SH-SY5Y (cell line): ENCODE data around the gene HNRNPU.

Experiments used
- GATA2 ChIP-seq: IDR thresholded peaks from 2 replicates; pipeline ENCODE4 v1.6.1; 2011; ENCODE audit warnings: mild to moderate bottlenecking, low read depth, low read length
- GATA3 ChIP-seq: IDR thresholded peaks from 2 replicates; pipeline ENCODE4 v1.6.1; 2011; ENCODE audit warnings: low read depth, mild to moderate bottlenecking, low read length, moderate library complexity

DNA sequence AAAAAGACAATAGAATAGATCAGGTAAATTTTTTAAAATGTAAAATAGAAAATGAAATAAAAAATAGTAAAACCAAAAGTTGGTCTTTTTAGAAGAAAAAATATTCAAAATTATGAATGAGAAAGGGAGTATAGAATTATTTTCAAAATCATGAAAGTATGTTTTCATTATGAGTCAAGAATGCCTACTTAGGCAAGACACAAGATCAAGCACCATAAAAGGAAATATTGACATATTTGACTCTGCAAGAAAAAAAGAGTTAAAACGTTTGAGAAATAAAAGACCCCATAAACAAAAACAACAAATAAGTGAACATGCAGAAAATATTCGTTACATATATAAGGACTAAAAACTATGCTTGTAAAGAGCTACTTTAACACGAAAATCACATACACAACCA lies 33.7 kb downstream of the HNRNPU start:
- TF ChIP-seq GATA3 (no peak), GATA2 (no peak)
